Gastrocnemius medialis (tissue), 4 donors: ENCODE results near the gene ZNF219. TPM values are rescaled to one million over a fixed set of nuclear protein-coding genes. Genes with fewer than 3 reads are reported as not detected.

Experiments used
- ATAC-seq, 2 donors: fragments of 150-250 bp; one replicate each; pipeline ENCODE4 v1.9.1; 2016
- DNase-seq, 2 donors: peaks; one replicate each; pipeline ENCODE4 v3.0.0-alpha.2; 2019
- H3K27ac ChIP-seq, 4 donors: fragments of 200-600 bp; sonication (generic); 1 replicate in 1 of 4; 2 replicates in 3 of 4; pipeline ENCODE4 v1.5.1; 2016 to 2018; ENCODE audit warnings: mild to moderate bottlenecking in 2 of 4, moderate library complexity in 1 of 4
- H3K27me3 ChIP-seq, 3 donors: fragments of 200-600 bp; sonication (generic) in 2 of 3; 1 replicate in 1 of 3; 2 replicates in 2 of 3; pipeline versions ENCODE4 v1.5.1 to v1.6.0; 2016 to 2019; ENCODE audit warnings: mild to moderate bottlenecking in 1 of 3, moderate library complexity in 1 of 3
- H3K36me3 ChIP-seq, 2 donors: fragments of 200-600 bp; sonication (generic) in 1 of 2; one replicate each; pipeline ENCODE4 v1.5.1; 2017 to 2018
- H3K4me1 ChIP-seq, 2 donors: fragments of 200-600 bp; sonication (generic) in 1 of 2; one replicate each; pipeline ENCODE4 v1.5.1; 2016 to 2017; ENCODE audit warnings: mild to moderate bottlenecking in 2 of 2
- H3K4me3 ChIP-seq, 4 donors: fragments of 200-600 bp; sonication (generic) in 3 of 4; 1 replicate in 1 of 4; 2 replicates in 3 of 4; pipeline ENCODE4 v1.5.1; 2016 to 2019; ENCODE audit warnings: mild to moderate bottlenecking in 2 of 4
- H3K9me3 ChIP-seq, 3 donors: fragments of 200-600 bp; sonication (generic) in 2 of 3; 1 replicate in 1 of 3; 2 replicates in 2 of 3; pipeline ENCODE4 v1.5.1; 2016 to 2019
- CTCF ChIP-seq, 5 experiments: fragments of 450-650 bp in 3 of 5; fragments of 200-600 bp in 2 of 5; sonication (generic) in 2 of 5; IDR thresholded peaks in 4 of 5; conservative IDR thresholded peaks in 1 of 5; 1 replicate in 4 of 5; 2 replicates in 1 of 5; pipeline ENCODE4 v1.5.1; 2016 to 2019; ENCODE audit warnings: antibody characterized with exemption in 5 of 5, mild to moderate bottlenecking in 3 of 5, moderate library complexity in 3 of 5
- POLR2A ChIP-seq, 2 donors: fragments of 450-650 bp; IDR thresholded peaks; one replicate each; pipeline ENCODE4 v1.6.1; 2017; ENCODE audit warnings: antibody characterized with exemption in 2 of 2, mild to moderate bottlenecking in 2 of 2, moderate library complexity in 2 of 2
- in situ Hi-C, 4 donors: fragments of 200-750 bp; cut with MboI; loops; one replicate each; pipeline versions ENCODE4 v1.15.0 to v1.8.0; 2017; ENCODE audit warnings: low sequenced_read_pairs in 4 of 4
- intact Hi-C: fragments of 100-400 bp; cut with DNase I; formaldehyde crosslinking; loops from one replicate; pipeline ENCODE4 v1.15.1; 2023; ENCODE audit warnings: low total_unique reads
- total RNA-seq, 4 donors: library from RNA; depleted of rRNA; stranded (reverse); fragments of >200 nt; gene quantifications; one replicate each; pipeline versions ENCODE4 v1.1.0 to v1.2.3, GENCODE V29; 2016

ZNF219 gene
- total RNA-seq, 4 donors from 2014 or later: 25.9 to 48.9 (median 43.9) TPM

GRCh38 chr14:21078287-21078686 is 20.2 kb downstream of the ZNF219 start:
- no peak overlapping the region for H3K27ac ChIP-seq

DNA sequence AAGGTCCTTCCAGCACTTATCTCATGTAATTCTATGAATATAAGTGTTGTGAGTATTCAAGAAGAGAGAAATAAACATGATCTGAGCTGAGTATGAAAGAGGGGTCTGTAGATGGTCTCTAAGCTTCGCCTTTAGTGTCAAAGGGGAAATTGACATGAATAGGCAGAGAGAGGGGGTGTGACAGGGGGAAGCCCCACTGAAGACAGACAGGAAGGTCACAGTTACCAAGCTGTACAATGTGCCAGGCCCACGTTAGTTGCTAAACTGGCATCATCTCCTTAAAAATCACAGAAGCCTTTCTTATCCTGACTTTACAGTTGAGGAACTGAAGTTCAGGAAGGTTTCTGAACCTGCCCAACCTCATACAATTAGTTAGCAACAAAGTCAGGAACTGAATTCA is 20.8 kb downstream of the ZNF219 start:
- intact Hi-C loops (no loop called here), in situ Hi-C loops (no loop called here)
- Histone ChIP-seq H3K4me3 (no peak overlapping the region), H3K4me1 (peaks cover 0 to under 1% of the 10 kb centered on the region in 2 donors), H3K36me3 (peaks cover 0 to 75% of the 10 kb centered on the region in 2 donors), H3K9me3 (no peaks in the 10 kb centered on the region), H3K27me3 (no peaks in the 10 kb centered on the region), H3K27ac (no peak overlapping the region)
- DNase-seq (no peak), ATAC-seq (no peak)
- TF ChIP-seq POLR2A (IDR thresholded peaks at IDR 0.05) (no peak), CTCF (IDR thresholded peaks at IDR 0.05 in 4 of 5, conservative IDR thresholded peaks at IDR 0.05 in 1 of 5) (no peak)

More at GRCh38 chr14:21078287-21078686, 20.2 kb downstream of the ZNF219 start:
- in situ Hi-C loops: no loop called here
- H3K36me3 ChIP-seq: peaks cover 0 to 81% of the 10 kb centered on the region in 2 donors
- TF ChIP-seq POLR2A (IDR thresholded peaks at IDR 0.05) (no peak), CTCF (IDR thresholded peaks at IDR 0.05 in 4 of 5, conservative IDR thresholded peaks at IDR 0.05 in 1 of 5) (no peak)
- ATAC-seq (no peak), DNase-seq (no peak)
- no peak overlapping the region for H3K4me3 ChIP-seq
- H3K9me3 ChIP-seq: no peaks in the 10 kb centered on the region
- intact Hi-C loops: no loop called here
- H3K27me3 ChIP-seq: no peaks in the 10 kb centered on the region
- H3K4me1 ChIP-seq: no peaks in the 10 kb centered on the region

GRCh38 chr14:21075719-21076437 is 22.6 kb downstream of the ZNF219 start:
- intact Hi-C loops: no loop called here
- no peak overlapping the region for H3K4me3 ChIP-seq
- H3K27me3 ChIP-seq: no peaks in the 10 kb centered on the region
- TF ChIP-seq POLR2A (IDR thresholded peaks at IDR 0.05) (no peak), CTCF (IDR thresholded peaks at IDR 0.05 in 4 of 5, conservative IDR thresholded peaks at IDR 0.05 in 1 of 5) (no peak)
- H3K27ac ChIP-seq: no peak overlapping the region
- no peak for ATAC-seq
- H3K36me3 ChIP-seq: peaks cover 0 to 57% of the 10 kb centered on the region in 2 donors
- in situ Hi-C loops: no loop called here
- DNase-seq: no peak
- peaks cover 4 to 13% of the 10 kb centered on the region in 2 donors for H3K4me1 ChIP-seq
- no peaks in the 10 kb centered on the region for H3K9me3 ChIP-seq

DNA sequence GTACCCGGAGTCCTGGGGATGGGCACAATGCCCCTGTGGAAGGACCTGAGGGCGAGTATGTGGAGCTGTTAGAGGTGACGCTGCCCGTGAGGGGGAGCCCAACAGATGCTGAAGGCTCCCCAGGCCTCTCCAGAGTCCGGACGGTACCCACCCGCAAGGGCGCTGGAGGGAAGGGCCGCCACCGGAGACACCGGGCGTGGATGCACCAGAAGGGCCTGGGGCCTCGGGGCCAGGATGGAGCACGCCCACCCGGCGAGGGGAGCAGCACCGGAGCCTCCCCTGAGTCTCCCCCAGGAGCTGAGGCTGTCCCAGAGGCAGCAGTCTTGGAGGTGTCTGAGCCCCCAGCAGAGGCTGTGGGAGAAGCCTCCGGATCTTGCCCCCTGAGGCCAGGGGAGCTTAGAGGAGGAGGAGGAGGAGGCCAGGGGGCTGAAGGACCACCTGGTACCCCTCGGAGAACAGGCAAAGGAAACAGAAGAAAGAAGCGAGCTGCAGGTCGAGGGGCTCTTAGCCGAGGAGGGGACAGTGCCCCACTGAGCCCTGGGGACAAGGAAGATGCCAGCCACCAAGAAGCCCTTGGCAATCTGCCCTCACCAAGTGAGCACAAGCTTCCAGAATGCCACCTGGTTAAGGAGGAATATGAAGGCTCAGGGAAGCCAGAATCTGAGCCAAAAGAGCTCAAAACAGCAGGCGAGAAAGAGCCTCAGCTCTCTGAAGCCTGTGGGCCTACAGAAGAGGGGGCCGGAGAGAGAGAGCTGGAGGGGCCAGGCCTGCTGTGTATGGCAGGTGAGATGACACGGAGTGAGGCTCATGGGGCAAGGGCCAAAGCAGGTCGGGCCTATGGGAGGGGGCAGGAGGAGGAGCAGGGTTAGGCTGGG is 23.8 kb downstream of the ZNF219 start:
- no peak overlapping the region for H3K27ac ChIP-seq
- no peaks in the 10 kb centered on the region for H3K9me3 ChIP-seq
- H3K27me3 ChIP-seq: no peaks in the 10 kb centered on the region
- TF ChIP-seq CTCF (IDR thresholded peaks at IDR 0.05 in 4 of 5, conservative IDR thresholded peaks at IDR 0.05 in 1 of 5): no peak
- no peak for TF ChIP-seq POLR2A (IDR thresholded peaks at IDR 0.05)
- in situ Hi-C loops: loop anchor here in 1 of 4 donors (25.0 kb wide), 1 partner anchor 387 kb away; the partner anchor contains the start of genes ANG and RNASE4
- H3K4me1 ChIP-seq: peaks cover 5 to 18% of the 10 kb centered on the region in 2 donors
- peaks cover 0 to 45% of the 10 kb centered on the region in 2 donors for H3K36me3 ChIP-seq
- no peak for DNase-seq
- intact Hi-C loops: no loop called here
- H3K4me3 ChIP-seq: no peak overlapping the region
- ATAC-seq: no peak
